H1 (cell line): ENCODE results near the gene C3. TPM values are rescaled to one million over a fixed set of nuclear protein-coding genes. Genes with fewer than 3 reads are reported as not detected.

Source experiments
- ASH2L ChIP-seq: fragments of 200-600, 300-600 bp; sonication (generic); IDR thresholded peaks from one replicate; pipeline ENCODE4 v1.7.1; 2017; ENCODE audit warnings: low read length
- BACH1 ChIP-seq: IDR thresholded peaks from 2 replicates; pipeline ENCODE4 v1.6.1; 2012; ENCODE audit warnings: low read length, improper control_type of control experiment
- CREB1 ChIP-seq: IDR thresholded peaks from 2 replicates; pipeline ENCODE4 v1.6.1; 2012; ENCODE audit warnings: inconsistent platforms
- CTBP2 ChIP-seq: IDR thresholded peaks from 2 replicates; pipeline ENCODE4 v1.7.0; 2011; ENCODE audit warnings: borderline replicate concordance, mild to moderate bottlenecking, moderate library complexity, mixed read lengths, low read length; ENCODE audit not compliant: insufficient read depth, insufficient read length
- GTF2F1 ChIP-seq: IDR thresholded peaks from 2 replicates; pipeline ENCODE4 v1.6.1; 2012; ENCODE audit warnings: low read depth, low read length, improper control_type of control experiment, borderline replicate concordance
- HDAC6 ChIP-seq: IDR thresholded peaks from one replicate; pipeline ENCODE4 v1.7.1; 2012; ENCODE audit warnings: low read depth, mild to moderate bottlenecking, inconsistent platforms, low read length, moderate library complexity
- PHF8 ChIP-seq: fragments of 200-600 bp; sonication (generic); conservative IDR thresholded peaks from 2 replicates; pipeline ENCODE4 v1.7.1; 2012; ENCODE audit warnings: low read depth, mild to moderate bottlenecking, inconsistent platforms, low read length, moderate library complexity
- POLR2A ChIP-seq, 2 experiments: IDR thresholded peaks; 1 replicate in 1 of 2; 2 replicates in 1 of 2; pipeline ENCODE4 v1.6.1; 2011; ENCODE audit warnings: low read depth in 2 of 2, low read length in 2 of 2, mild to moderate bottlenecking in 2 of 2; ENCODE audit errors: control extremely low read depth in 1 of 2
- SP1 ChIP-seq: IDR thresholded peaks from 2 replicates; pipeline ENCODE4 v1.6.1; 2011; ENCODE audit warnings: low read depth, low read length
- SP2 ChIP-seq: IDR thresholded peaks from 2 replicates; pipeline ENCODE4 v1.6.1; 2012; ENCODE audit warnings: mild to moderate bottlenecking, low read length, inconsistent platforms
- SRF ChIP-seq: IDR thresholded peaks from 2 replicates; pipeline ENCODE4 v1.6.1; 2011; ENCODE audit warnings: mild to moderate bottlenecking, low read depth, low read length, moderate library complexity
- YY1 ChIP-seq: IDR thresholded peaks from 2 replicates; pipeline ENCODE4 v1.6.1; 2011; ENCODE audit warnings: low read depth, mild to moderate bottlenecking, low read length
- polyA plus RNA-seq, 7 experiments: library from polyadenylated mRNA; depleted of rRNA in 3 of 7; stranded (reverse) in 5 of 7; unstranded in 2 of 7; fragments of >200 nt in 5 of 7; fragments of 200-250 nt in 2 of 7; gene quantifications; 1 replicate in 5 of 7; 2 replicates in 1 of 7; 4 replicates in 1 of 7; pipeline versions ENCODE4 v1.2.1 to v1.2.3, GENCODE V29; 2011 to 2013; ENCODE audit warnings: missing spikeins in 2 of 7, mixed read lengths in 2 of 7
- total RNA-seq: library from RNA; stranded (reverse); fragmentation: NEBNext Ultra II Directional; extraction: Animal tissue kit (Norgen Biotek cat#: 25700); gene quantifications from 2 replicates; pipeline ENCODE4 v1.2.1, GENCODE V29; 2021
- TF ChIP-seq, protein P1 (sequence below): fragments of 300-600 bp; sonication (generic); IDR thresholded peaks from 2 replicates; pipeline ENCODE4 v1.7.1; 2012; ENCODE audit warnings: low read length, moderate library complexity, mild to moderate bottlenecking, inconsistent platforms; ENCODE audit not compliant: insufficient replicate concordance
- TF ChIP-seq, protein P2 (sequence below): IDR thresholded peaks from 2 replicates; pipeline ENCODE4 v1.6.1; 2012; ENCODE audit warnings: inconsistent platforms

The C3 gene
- total and polyA plus RNA-seq, 2 of the 8 experiments (the other 6 are each of a cell fraction or from before 2014, with no cell fraction given), result 6.4 to 12.8 TPM

DNA sequence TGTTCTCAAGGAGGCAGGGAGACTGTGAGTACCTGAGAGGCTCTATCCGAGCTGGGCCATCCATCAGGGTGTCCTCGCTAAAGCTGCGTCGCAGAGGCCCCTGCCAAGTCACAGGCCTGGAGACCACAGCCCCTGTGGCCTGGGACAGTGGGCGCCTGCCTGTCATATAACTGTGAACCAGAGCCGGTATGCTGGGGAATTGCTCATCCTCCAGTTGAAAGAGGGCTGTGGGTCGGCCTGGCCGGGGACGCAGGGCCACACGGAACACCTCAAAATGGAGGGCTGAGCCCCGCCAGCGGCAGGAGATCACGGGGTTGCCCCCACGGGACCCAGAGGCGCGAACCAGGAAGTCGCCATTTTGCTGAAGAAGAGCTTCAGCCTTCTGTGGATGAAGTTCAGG lies 40.2 kb upstream of the C3 start (continued):
- TF ChIP-seq, protein P1, sequence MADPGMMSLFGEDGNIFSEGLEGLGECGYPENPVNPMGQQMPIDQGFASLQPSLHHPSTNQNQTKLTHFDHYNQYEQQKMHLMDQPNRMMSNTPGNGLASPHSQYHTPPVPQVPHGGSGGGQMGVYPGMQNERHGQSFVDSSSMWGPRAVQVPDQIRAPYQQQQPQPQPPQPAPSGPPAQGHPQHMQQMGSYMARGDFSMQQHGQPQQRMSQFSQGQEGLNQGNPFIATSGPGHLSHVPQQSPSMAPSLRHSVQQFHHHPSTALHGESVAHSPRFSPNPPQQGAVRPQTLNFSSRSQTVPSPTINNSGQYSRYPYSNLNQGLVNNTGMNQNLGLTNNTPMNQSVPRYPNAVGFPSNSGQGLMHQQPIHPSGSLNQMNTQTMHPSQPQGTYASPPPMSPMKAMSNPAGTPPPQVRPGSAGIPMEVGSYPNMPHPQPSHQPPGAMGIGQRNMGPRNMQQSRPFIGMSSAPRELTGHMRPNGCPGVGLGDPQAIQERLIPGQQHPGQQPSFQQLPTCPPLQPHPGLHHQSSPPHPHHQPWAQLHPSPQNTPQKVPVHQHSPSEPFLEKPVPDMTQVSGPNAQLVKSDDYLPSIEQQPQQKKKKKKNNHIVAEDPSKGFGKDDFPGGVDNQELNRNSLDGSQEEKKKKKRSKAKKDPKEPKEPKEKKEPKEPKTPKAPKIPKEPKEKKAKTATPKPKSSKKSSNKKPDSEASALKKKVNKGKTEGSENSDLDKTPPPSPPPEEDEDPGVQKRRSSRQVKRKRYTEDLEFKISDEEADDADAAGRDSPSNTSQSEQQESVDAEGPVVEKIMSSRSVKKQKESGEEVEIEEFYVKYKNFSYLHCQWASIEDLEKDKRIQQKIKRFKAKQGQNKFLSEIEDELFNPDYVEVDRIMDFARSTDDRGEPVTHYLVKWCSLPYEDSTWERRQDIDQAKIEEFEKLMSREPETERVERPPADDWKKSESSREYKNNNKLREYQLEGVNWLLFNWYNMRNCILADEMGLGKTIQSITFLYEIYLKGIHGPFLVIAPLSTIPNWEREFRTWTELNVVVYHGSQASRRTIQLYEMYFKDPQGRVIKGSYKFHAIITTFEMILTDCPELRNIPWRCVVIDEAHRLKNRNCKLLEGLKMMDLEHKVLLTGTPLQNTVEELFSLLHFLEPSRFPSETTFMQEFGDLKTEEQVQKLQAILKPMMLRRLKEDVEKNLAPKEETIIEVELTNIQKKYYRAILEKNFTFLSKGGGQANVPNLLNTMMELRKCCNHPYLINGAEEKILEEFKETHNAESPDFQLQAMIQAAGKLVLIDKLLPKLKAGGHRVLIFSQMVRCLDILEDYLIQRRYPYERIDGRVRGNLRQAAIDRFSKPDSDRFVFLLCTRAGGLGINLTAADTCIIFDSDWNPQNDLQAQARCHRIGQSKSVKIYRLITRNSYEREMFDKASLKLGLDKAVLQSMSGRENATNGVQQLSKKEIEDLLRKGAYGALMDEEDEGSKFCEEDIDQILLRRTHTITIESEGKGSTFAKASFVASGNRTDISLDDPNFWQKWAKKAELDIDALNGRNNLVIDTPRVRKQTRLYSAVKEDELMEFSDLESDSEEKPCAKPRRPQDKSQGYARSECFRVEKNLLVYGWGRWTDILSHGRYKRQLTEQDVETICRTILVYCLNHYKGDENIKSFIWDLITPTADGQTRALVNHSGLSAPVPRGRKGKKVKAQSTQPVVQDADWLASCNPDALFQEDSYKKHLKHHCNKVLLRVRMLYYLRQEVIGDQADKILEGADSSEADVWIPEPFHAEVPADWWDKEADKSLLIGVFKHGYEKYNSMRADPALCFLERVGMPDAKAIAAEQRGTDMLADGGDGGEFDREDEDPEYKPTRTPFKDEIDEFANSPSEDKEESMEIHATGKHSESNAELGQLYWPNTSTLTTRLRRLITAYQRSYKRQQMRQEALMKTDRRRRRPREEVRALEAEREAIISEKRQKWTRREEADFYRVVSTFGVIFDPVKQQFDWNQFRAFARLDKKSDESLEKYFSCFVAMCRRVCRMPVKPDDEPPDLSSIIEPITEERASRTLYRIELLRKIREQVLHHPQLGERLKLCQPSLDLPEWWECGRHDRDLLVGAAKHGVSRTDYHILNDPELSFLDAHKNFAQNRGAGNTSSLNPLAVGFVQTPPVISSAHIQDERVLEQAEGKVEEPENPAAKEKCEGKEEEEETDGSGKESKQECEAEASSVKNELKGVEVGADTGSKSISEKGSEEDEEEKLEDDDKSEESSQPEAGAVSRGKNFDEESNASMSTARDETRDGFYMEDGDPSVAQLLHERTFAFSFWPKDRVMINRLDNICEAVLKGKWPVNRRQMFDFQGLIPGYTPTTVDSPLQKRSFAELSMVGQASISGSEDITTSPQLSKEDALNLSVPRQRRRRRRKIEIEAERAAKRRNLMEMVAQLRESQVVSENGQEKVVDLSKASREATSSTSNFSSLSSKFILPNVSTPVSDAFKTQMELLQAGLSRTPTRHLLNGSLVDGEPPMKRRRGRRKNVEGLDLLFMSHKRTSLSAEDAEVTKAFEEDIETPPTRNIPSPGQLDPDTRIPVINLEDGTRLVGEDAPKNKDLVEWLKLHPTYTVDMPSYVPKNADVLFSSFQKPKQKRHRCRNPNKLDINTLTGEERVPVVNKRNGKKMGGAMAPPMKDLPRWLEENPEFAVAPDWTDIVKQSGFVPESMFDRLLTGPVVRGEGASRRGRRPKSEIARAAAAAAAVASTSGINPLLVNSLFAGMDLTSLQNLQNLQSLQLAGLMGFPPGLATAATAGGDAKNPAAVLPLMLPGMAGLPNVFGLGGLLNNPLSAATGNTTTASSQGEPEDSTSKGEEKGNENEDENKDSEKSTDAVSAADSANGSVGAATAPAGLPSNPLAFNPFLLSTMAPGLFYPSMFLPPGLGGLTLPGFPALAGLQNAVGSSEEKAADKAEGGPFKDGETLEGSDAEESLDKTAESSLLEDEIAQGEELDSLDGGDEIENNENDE, result no peak
- TF ChIP-seq BACH1 (no peak), SRF (no peak), SP1 (no peak), SP2 (no peak), ASH2L (no peak), GTF2F1 (no peak), CTBP2 (no peak), POLR2A (IDR thresholded peaks at IDR 0.05; ENCODE audit: control extremely low read depth in 1 of 2, low read depth in 2 of 2, low read length in 2 of 2) (no peak), HDAC6 (no peak), PHF8 (no peak), CREB1 (no peak), YY1 (no peak)
- TF ChIP-seq, protein P2, sequence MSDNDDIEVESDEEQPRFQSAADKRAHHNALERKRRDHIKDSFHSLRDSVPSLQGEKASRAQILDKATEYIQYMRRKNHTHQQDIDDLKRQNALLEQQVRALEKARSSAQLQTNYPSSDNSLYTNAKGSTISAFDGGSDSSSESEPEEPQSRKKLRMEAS, result no peak
- TF ChIP-seq, all 59 proteins: peak for 0
